Stomach (tissue), 9 donors: Measurements from ENCODE around the gene VSIG10L. TPM values are rescaled to one million over a fixed set of nuclear protein-coding genes. Genes with fewer than 3 reads are reported as not detected.

Source experiments
- DNase-seq, 2 donors: peaks; one replicate each; pipeline versions ENCODE4 v3.0.0 to v3.0.0-alpha.2; 2013 to 2019
- H3K27ac ChIP-seq, 5 donors: fragments of 200-600 bp in 4 of 5; sonication (generic) in 4 of 5; one replicate each; pipeline ENCODE4 v1.5.1; 2013 to 2019; ENCODE audit warnings: mild to moderate bottlenecking in 1 of 5, moderate library complexity in 1 of 5
- H3K27me3 ChIP-seq, 3 donors: fragments of 200-600 bp; sonication (generic); one replicate each; pipeline ENCODE4 v1.5.1; 2017 to 2019; ENCODE audit warnings: mixed run types in 1 of 3
- H3K36me3 ChIP-seq, 4 donors: fragments of 200-600 bp; sonication (generic); 1 replicate in 3 of 4; 2 replicates in 1 of 4; pipeline ENCODE4 v1.5.1; 2016 to 2019
- H3K4me1 ChIP-seq, 4 donors: fragments of 200-600 bp; sonication (generic); one replicate each; pipeline ENCODE4 v1.5.1; 2016 to 2019
- H3K4me3 ChIP-seq, 4 donors: fragments of 200-600 bp; sonication (generic) in 3 of 4; one replicate each; pipeline ENCODE4 v1.5.1; 2016 to 2019; ENCODE audit warnings: mild to moderate bottlenecking in 1 of 4
- H3K9me3 ChIP-seq, 4 donors: fragments of 200-600 bp; sonication (generic); one replicate each; pipeline ENCODE4 v1.5.1; 2016 to 2019
- EP300 ChIP-seq: sonication (generic); formaldehyde crosslinking; IDR thresholded peaks from one replicate; pipeline ENCODE4 v1.6.1; 2017; ENCODE audit warnings: antibody characterized with exemption
- POLR2A ChIP-seq, 4 donors: fragments of 450-650 bp; IDR thresholded peaks; one replicate each; pipeline ENCODE4 v1.6.1; 2016; ENCODE audit warnings: antibody characterized with exemption in 4 of 4, control low read depth in 2 of 4, mild to moderate bottlenecking in 1 of 4, moderate library complexity in 1 of 4
- POLR2AphosphoS5 ChIP-seq, 3 donors: sonication (generic); formaldehyde crosslinking; IDR thresholded peaks; one replicate each; pipeline ENCODE4 v1.6.1; 2016; ENCODE audit warnings: antibody characterized with exemption in 3 of 3
- WGBS, 5 donors: extraction: QIAGEN DNeasy Blood & Tissue Kit in 3 of 5; methylation state at CpG; one replicate each; pipeline versions ENCODE4 v1.1.5 to v1.1.7; 2013 to 2018; 5-methylcytosine and 5-hydroxymethylcytosine counted together
- intact Hi-C: fragments of 100-400 bp; cut with DNase I; formaldehyde crosslinking; loops from one replicate; pipeline ENCODE4 v1.15.1; 2023; ENCODE audit warnings: low total_unique reads
- polyA plus RNA-seq, 3 donors: library from polyadenylated mRNA; stranded (reverse); fragments of 200-250 nt; gene quantifications; one replicate each; pipeline ENCODE4 v1.2.3, GENCODE V29; 2013
- total RNA-seq, 5 donors: library from RNA; depleted of rRNA; stranded (reverse); fragments of >200 nt; gene quantifications; one replicate each; pipeline versions ENCODE4 v1.1.0 to v1.2.3, GENCODE V29; 2014 to 2016
- TF ChIP-seq, protein P1 (sequence below), 7 experiments: fragments of 450-650 bp in 4 of 7; fragments of 200-600 bp in 3 of 7; sonication (generic) in 3 of 7; IDR thresholded peaks; one replicate each; pipeline ENCODE4 v1.5.1; 2016 to 2019; ENCODE audit warnings: antibody characterized with exemption in 7 of 7, control low read depth in 2 of 7, mild to moderate bottlenecking in 1 of 7
- donor health status: healthy with polysubstance abuse.
- donor health status: Bipolar disorder and iron deficiency.
- donor health status: healthy.

The VSIG10L gene
- total and polyA plus RNA-seq, 8 donors = 0.29 to 39.6 (median 1.1) TPM; not detected in 3

DNA sequence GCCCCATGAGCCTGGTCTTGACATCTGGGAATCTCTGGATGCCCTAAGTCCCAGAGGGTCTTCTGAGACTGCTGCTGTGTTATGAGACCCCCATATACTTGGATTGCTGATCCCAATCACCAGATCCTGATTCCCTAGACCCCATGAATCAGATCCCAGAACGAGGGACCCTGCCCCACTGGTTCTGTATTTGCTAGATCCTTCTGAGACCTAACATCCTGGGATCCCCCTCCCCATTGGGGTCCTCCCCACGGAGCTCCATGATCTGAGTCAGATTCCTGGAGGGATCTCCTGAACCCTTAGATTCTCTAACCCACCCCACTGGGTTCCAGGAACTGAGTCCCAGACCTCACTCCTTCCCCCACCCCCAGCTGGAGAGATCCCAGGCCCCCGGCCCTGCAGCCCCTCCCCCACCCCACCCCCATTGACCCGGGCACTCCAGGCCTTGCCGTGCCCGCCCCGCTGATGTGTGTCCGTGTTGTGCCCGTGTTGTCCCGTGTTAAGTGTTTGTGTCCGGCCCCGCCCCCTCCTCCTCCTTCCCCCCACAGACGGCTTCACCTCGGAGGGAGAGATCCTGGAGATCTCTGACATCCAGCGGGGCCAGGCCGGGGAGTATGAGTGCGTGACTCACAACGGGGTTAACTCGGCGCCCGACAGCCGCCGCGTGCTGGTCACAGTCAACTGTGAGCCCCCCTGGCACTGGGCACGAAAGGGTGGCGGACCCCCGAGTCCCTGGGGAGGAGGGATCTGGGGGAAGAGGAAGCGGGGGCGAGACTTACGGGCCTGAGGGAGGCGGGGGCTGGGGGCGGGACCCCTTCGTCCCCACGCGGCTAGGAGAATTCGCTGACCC is 15.5 kb downstream of the VSIG10L start:
- H3K9me3 ChIP-seq = peaks cover 0 to 6% (median 3%) of the 10 kb centered on the region in 4 donors
- H3K4me3 ChIP-seq = no peak overlapping the region
- peaks cover 9 to 92% (median 52%) of the 10 kb centered on the region in 3 donors for H3K27me3 ChIP-seq
- peaks cover 0 to 6% (median 5%) of the 10 kb centered on the region in 4 donors for H3K36me3 ChIP-seq
- WGBS, 5 donors = 15 to 33% (median 19%) methylated on average over 20 to 36 of the region's 36 CpGs
- TF ChIP-seq POLR2AphosphoS5 (IDR thresholded peaks at IDR 0.05) = no peak
- TF ChIP-seq POLR2A (IDR thresholded peaks at IDR 0.05) = no peak
- no peak for TF ChIP-seq EP300
- TF ChIP-seq, protein P1, sequence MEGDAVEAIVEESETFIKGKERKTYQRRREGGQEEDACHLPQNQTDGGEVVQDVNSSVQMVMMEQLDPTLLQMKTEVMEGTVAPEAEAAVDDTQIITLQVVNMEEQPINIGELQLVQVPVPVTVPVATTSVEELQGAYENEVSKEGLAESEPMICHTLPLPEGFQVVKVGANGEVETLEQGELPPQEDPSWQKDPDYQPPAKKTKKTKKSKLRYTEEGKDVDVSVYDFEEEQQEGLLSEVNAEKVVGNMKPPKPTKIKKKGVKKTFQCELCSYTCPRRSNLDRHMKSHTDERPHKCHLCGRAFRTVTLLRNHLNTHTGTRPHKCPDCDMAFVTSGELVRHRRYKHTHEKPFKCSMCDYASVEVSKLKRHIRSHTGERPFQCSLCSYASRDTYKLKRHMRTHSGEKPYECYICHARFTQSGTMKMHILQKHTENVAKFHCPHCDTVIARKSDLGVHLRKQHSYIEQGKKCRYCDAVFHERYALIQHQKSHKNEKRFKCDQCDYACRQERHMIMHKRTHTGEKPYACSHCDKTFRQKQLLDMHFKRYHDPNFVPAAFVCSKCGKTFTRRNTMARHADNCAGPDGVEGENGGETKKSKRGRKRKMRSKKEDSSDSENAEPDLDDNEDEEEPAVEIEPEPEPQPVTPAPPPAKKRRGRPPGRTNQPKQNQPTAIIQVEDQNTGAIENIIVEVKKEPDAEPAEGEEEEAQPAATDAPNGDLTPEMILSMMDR (IDR thresholded peaks at IDR 0.05) = no peak
- no peak overlapping the region for H3K27ac ChIP-seq
- intact Hi-C loops = no loop called here
- DNase-seq = no peak
- H3K4me1 ChIP-seq = peaks cover 7 to 17% (median 15%) of the 10 kb centered on the region in 4 donors

DNA sequence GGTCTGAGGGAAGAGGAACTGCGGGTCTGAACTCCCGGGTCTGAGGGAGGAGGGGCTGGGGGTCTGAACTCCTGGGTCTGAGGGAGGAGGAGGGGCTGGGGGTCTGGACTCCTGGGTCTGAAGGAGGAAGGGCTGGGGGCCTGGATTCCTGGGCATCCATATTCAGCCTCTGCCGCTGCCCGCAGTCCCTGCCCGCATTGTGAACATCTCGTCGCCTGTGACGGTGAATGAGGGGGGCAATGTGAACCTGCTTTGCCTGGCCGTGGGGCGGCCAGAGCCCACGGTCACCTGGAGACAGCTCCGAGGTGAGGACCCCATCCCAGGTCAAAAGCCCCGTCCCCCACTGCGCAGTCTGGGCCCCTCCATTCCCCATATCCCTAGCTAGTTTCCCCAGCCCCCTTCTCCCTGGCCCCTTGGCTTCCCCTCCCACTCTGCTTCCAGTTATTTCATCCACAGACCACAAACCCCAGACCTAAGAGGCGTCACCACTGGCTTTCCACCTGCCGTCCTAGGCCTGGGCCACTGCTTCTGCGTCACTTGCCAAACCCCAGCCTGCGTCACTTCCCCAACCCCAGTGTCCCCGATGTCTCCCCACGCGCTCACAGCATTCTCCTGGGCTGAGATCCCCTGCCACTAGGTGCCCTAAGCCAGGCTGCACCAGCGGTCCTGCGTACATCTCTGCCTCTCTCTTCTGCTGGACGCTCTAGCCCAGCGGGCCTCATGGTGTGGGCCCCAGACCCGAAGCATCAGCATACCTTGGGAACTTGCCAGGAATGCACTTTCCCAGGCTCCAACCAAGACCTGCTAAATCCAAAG is 16.6 kb downstream of the VSIG10L start:
- H3K4me1 ChIP-seq = peaks cover 7 to 17% (median 15%) of the 10 kb centered on the region in 4 donors
- no peak for DNase-seq
- no peak overlapping the region for H3K27ac ChIP-seq
- no peaks in the 10 kb centered on the region for H3K9me3 ChIP-seq
- H3K4me3 ChIP-seq = no peak overlapping the region
- TF ChIP-seq POLR2AphosphoS5 (IDR thresholded peaks at IDR 0.05) (no peak), POLR2A (IDR thresholded peaks at IDR 0.05) (no peak), EP300 (no peak)
- TF ChIP-seq, protein P1 (IDR thresholded peaks at IDR 0.05) = no peak
- peaks cover 9 to 83% (median 52%) of the 10 kb centered on the region in 3 donors for H3K27me3 ChIP-seq
- intact Hi-C loops = no loop called here
- 61 to 73% (median 72%) methylated on average over 22 to 26 of the region's 26 CpGs for WGBS, 5 donors
- H3K36me3 ChIP-seq = no peaks in the 10 kb centered on the region

DNA sequence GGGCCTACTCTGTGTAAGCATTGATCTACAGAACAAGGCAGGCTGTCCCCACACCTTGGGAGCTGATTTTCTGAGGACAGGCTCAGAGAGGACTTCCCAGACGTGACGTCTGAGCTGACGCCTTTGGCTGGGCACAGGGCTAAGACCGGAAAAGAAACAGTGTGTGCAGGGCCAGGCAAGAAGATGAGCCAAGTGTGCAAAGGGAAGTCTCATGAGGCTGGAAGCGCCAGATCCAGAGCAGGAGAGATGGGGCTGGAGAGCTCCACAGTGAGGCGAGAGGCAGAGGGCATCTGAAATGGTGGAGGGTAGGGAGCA is 17.8 kb downstream of the VSIG10L start:
- Histone ChIP-seq H3K27ac (no peak overlapping the region), H3K27me3 (peaks cover 3 to 80% (median 42%) of the 10 kb centered on the region in 3 donors), H3K9me3 (no peaks in the 10 kb centered on the region), H3K4me1 (peaks cover 7 to 17% (median 15%) of the 10 kb centered on the region in 4 donors), H3K36me3 (no peaks in the 10 kb centered on the region), H3K4me3 (no peak overlapping the region)
- TF ChIP-seq, protein P1 (IDR thresholded peaks at IDR 0.05) = no peak
- no peak for TF ChIP-seq EP300
- no peak for TF ChIP-seq POLR2AphosphoS5 (IDR thresholded peaks at IDR 0.05)
- TF ChIP-seq POLR2A (IDR thresholded peaks at IDR 0.05) = no peak
- intact Hi-C loops = no loop called here
- DNase-seq = no peak
- 75 to 83% (median 76%) methylated on average over 6 of the region's 6 CpGs for WGBS, 5 donors

DNA sequence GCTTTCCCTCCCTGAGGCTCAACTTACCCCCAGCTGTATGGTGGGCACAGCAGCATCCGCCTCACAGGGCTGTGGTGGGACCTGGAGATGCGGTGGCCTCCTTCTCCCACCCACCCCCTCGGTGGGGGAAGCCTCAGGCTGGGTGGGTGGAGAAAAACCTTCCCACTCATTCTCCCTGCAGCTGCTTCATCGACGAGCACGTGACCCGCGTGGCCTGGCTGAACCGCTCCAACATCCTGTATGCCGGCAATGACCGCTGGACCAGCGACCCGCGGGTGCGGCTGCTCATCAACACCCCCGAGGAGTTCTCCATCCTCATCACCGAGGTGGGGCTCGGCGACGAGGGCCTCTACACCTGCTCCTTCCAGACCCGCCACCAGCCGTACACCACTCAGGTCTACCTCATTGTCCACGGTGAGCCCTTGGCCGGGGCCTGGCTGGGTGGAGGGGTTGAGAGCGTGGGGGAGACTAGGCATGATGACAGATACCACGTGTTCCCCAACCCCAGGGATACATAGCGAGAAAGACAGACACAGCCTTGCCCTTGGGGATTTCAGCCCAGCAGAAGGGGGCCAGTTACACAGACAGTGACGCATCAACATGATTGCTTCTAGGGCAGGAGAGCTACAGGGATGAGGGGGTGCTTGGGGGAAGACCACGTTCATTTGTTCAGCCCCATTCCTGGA is 18.3 kb downstream of the VSIG10L start:
- 78 to 82% (median 79%) methylated on average over 28 to 29 of the region's 29 CpGs for WGBS, 5 donors
- Histone ChIP-seq H3K27me3 (peaks cover 2 to 79% (median 37%) of the 10 kb centered on the region in 3 donors), H3K36me3 (no peaks in the 10 kb centered on the region), H3K4me1 (peaks cover 7 to 17% (median 15%) of the 10 kb centered on the region in 4 donors), H3K27ac (no peak overlapping the region), H3K9me3 (no peaks in the 10 kb centered on the region), H3K4me3 (no peak overlapping the region)
- no peak for DNase-seq
- intact Hi-C loops = no loop called here
- TF ChIP-seq POLR2A (IDR thresholded peaks at IDR 0.05) = no peak
